ENCODE results near the gene TFAP2E. TPM values are rescaled to one million over a fixed set of nuclear protein-coding genes. Genes with fewer than 3 reads are reported as not detected.

The TFAP2E gene
- total RNA-seq, 1 experiment from 2014 or later: 6.1 TPM

DNA sequence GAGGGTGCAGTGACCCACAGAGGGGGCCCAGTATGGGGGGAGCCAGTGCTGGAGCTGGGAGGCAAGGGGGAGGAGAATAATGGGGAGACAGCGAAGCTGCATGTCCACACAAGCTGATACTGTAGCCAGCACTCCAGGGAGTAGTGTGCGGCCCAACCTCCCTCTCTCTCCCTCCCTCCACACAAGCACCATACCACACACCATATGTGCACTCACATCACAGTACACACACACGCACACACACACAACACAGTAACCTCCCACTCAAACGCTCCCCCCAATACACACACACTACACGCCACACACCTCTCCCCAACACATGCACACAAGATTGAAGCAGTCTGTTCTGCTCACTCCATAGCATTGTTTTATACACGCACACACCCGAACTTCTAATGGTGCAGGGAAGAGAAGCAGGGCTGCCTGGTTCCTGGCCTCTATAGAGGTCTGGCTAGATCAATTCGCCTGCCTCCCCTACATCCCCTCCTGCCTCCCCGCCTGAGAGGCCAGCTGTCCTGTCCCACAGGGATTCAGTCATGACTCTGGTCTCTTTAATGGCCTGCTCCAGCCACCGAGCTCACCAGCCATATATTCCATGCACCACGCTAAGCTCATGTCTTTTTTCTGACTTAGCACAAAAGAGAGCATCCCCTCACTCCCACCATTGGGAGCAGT lies 11.7 kb upstream of the TFAP2E start:
- no peak for ATAC-seq
- no peak overlapping the region for H3K4me2 ChIP-seq (ENCODE audit: low read length)
- CTCF ChIA-PET: interaction anchor here (0.5 kb wide), 1 partner anchor 701 kb away, joined by 3 read pairs; no protein-coding TSS in a partner anchor

GRCh38 chr1:35561972-35562680 lies 11.0 kb upstream of the TFAP2E start:
- H3K9me2 ChIP-seq (ENCODE audit: insufficient read depth): no peaks in the 10 kb centered on the region
- ATAC-seq: no peak
- peaks cover 16% of the 10 kb centered on the region; the same call in 1 of the 2 replicates for H3K79me2 ChIP-seq (ENCODE audit: insufficient read depth, low read length)
- intact Hi-C loops (cut with micrococcal nuclease): no loop called here
- ChIA-PET RAD21 (ENCODE audit: low non-redundant PET in 1 of 2, low total read pairs in 2 of 2, uncharacterized antibody in 2 of 2, unreplicated experiment in 2 of 2) (interaction anchor here in 1 of 2 experiments (0.6 kb wide), 1 partner anchor 404 kb away, joined by 5 read pairs; no protein-coding TSS in a partner anchor), POLR2A (no interaction called here), CTCF (interaction anchor here (0.5 kb wide), 1 partner anchor 701 kb away, joined by 3 read pairs; no protein-coding TSS in a partner anchor)
- H3K27ac ChIP-seq (ENCODE audit: low read depth, low read length): no peak overlapping the region
- no peak overlapping the region for H3K9ac ChIP-seq (ENCODE audit: low read length)
- no peak overlapping the region for H3K4me2 ChIP-seq (ENCODE audit: low read length)
- no peak overlapping the region for H3K4me3 ChIP-seq (replicated peaks in 1 of 2; ENCODE audit: low read depth in 1 of 2, low read length in 2 of 2)
- peaks cover 4 to 7% of the 10 kb centered on the region in 2 experiments; a peak in 3 of 4 replicates for H3K36me3 ChIP-seq (ENCODE audit: control insufficient read depth in 1 of 2, insufficient read depth in 2 of 2, low read length in 2 of 2)
- no peak overlapping the region for H2AFZ ChIP-seq (ENCODE audit: low read depth, low read length, poor library complexity, severe bottlenecking)
- no peak for DNase-seq (ENCODE audit: low read depth, low spot score)
- H3K27me3 ChIP-seq (ENCODE audit: insufficient read depth, low read length): no peaks in the 10 kb centered on the region
- H4K20me1 ChIP-seq (ENCODE audit: insufficient read depth): no peaks in the 10 kb centered on the region
- no peaks in the 10 kb centered on the region for H3K9me3 ChIP-seq (ENCODE audit: control insufficient read depth in 1 of 2, insufficient read depth in 1 of 2, low read depth in 1 of 2, low read length in 2 of 2)
- peaks cover 2 to 11% of the 10 kb centered on the region in 2 experiments; a peak in 2 of 4 replicates for H3K4me1 ChIP-seq (ENCODE audit: control insufficient read depth in 1 of 2, insufficient read depth in 2 of 2, low read length in 2 of 2)
- no TSS peak for BruUV-seq (replicated peaks)
- TF ChIP-seq ATF3 (IDR thresholded peaks at IDR 0.05) (no peak), ZNF274 (IDR thresholded peaks at IDR 0.05; ENCODE audit: low read depth, low read length) (no peak), EGR1 (IDR thresholded peaks at IDR 0.05; ENCODE audit: low read depth) (no peak), SP1 (IDR thresholded peaks at IDR 0.05; ENCODE audit: low read depth) (no peak), CEBPB (IDR thresholded peaks at IDR 0.05; ENCODE audit: low read depth) (no peak), EZH2 (IDR thresholded peaks at IDR 0.05) (no peak)
- TF ChIP-seq, protein P1, sequence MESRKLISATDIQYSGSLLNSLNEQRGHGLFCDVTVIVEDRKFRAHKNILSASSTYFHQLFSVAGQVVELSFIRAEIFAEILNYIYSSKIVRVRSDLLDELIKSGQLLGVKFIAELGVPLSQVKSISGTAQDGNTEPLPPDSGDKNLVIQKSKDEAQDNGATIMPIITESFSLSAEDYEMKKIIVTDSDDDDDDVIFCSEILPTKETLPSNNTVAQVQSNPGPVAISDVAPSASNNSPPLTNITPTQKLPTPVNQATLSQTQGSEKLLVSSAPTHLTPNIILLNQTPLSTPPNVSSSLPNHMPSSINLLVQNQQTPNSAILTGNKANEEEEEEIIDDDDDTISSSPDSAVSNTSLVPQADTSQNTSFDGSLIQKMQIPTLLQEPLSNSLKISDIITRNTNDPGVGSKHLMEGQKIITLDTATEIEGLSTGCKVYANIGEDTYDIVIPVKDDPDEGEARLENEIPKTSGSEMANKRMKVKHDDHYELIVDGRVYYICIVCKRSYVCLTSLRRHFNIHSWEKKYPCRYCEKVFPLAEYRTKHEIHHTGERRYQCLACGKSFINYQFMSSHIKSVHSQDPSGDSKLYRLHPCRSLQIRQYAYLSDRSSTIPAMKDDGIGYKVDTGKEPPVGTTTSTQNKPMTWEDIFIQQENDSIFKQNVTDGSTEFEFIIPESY (IDR thresholded peaks at IDR 0.05; ENCODE audit: extremely low read depth, insufficient replicate concordance, low read length): no peak

More for the DNA sequence above, 11.7 kb upstream of the TFAP2E start:
- DNase-seq (ENCODE audit: low read depth, low spot score): no peak
- BruUV-seq (replicated peaks): no TSS peak
- Histone ChIP-seq H3K4me3 (replicated peaks in 1 of 2; ENCODE audit: low read depth in 1 of 2, low read length in 2 of 2) (no peak overlapping the region), H3K4me1 (ENCODE audit: control insufficient read depth in 1 of 2, insufficient read depth in 2 of 2, low read length in 2 of 2) (peaks cover 3 to 12% of the 10 kb centered on the region in 2 experiments; a peak in 2 of 4 replicates), H3K27ac (ENCODE audit: low read depth, low read length) (no peak overlapping the region), H4K20me1 (ENCODE audit: insufficient read depth) (no peaks in the 10 kb centered on the region), H3K79me2 (ENCODE audit: insufficient read depth, low read length) (peaks cover 21% of the 10 kb centered on the region), H3K36me3 (ENCODE audit: control insufficient read depth in 1 of 2, insufficient read depth in 2 of 2, low read length in 2 of 2) (peaks cover 4 to 7% of the 10 kb centered on the region in 2 experiments; a peak in 3 of 4 replicates), H2AFZ (ENCODE audit: low read depth, low read length, poor library complexity, severe bottlenecking) (no peak overlapping the region), H3K9me3 (ENCODE audit: control insufficient read depth in 1 of 2, insufficient read depth in 1 of 2, low read depth in 1 of 2, low read length in 2 of 2) (no peaks in the 10 kb centered on the region), H3K9me2 (ENCODE audit: insufficient read depth) (no peaks in the 10 kb centered on the region), H3K27me3 (ENCODE audit: insufficient read depth, low read length) (no peaks in the 10 kb centered on the region), H3K9ac (ENCODE audit: low read length) (no peak overlapping the region)
- RAD21 ChIA-PET (ENCODE audit: low non-redundant PET in 1 of 2, low total read pairs in 2 of 2, uncharacterized antibody in 2 of 2, unreplicated experiment in 2 of 2): no interaction called here
- intact Hi-C loops (cut with micrococcal nuclease): no loop called here
- POLR2A ChIA-PET: no interaction called here
- no peak for TF ChIP-seq ATF3 (IDR thresholded peaks at IDR 0.05)
- no peak for TF ChIP-seq MAX (IDR thresholded peaks at IDR 0.05)
- no peak for TF ChIP-seq SIN3A (IDR thresholded peaks at IDR 0.05; ENCODE audit: low read depth)
- TF ChIP-seq EZH2phosphoT487 (IDR thresholded peaks at IDR 0.05; ENCODE audit: borderline replicate concordance): no peak
- no peak for TF ChIP-seq SRF (IDR thresholded peaks at IDR 0.05; ENCODE audit: low read depth)

Data from HCT116 (cell line).